Esophagus squamous epithelium (tissue), 5 donors: ENCODE results near the gene RALBP1. TPM values are rescaled to one million over a fixed set of nuclear protein-coding genes. Genes with fewer than 3 reads are reported as not detected.

Experiments used
- DNase-seq: peaks from one replicate; lab custom pipeline; 2025; lab: John Stamatoyannopoulos, UW
- H3K27ac ChIP-seq, 4 donors: fragments of 200-600 bp; sonication (generic); one replicate each; pipeline ENCODE4 v1.5.1; 2016 to 2019; ENCODE audit warnings: mild to moderate bottlenecking in 1 of 4
- H3K27me3 ChIP-seq, 4 donors: fragments of 200-600 bp; sonication (generic); 1 replicate in 3 of 4; 2 replicates in 1 of 4; pipeline versions ENCODE4 v1.5.1 to v1.6.0; 2017 to 2021; ENCODE audit warnings: antibody characterized with exemption in 1 of 4
- H3K36me3 ChIP-seq, 3 donors: fragments of 200-600 bp; sonication (generic); one replicate each; pipeline ENCODE4 v1.5.1; 2016 to 2019
- H3K4me1 ChIP-seq, 3 donors: fragments of 200-600 bp; sonication (generic); one replicate each; pipeline ENCODE4 v1.5.1; 2017 to 2019
- H3K4me3 ChIP-seq, 4 donors: fragments of 200-600 bp; sonication (generic); 1 replicate in 3 of 4; 2 replicates in 1 of 4; pipeline ENCODE4 v1.5.1; 2016 to 2019; ENCODE audit warnings: mild to moderate bottlenecking in 2 of 4, moderate library complexity in 1 of 4
- H3K9me3 ChIP-seq, 3 donors: fragments of 200-600 bp; sonication (generic); one replicate each; pipeline ENCODE4 v1.5.1; 2016 to 2019
- POLR2A ChIP-seq, 4 donors: fragments of 450-650 bp; IDR thresholded peaks; one replicate each; pipeline ENCODE4 v1.6.1; 2017; ENCODE audit warnings: antibody characterized with exemption in 4 of 4, mild to moderate bottlenecking in 4 of 4, moderate library complexity in 3 of 4
- WGBS, 2 donors: methylation state at CpG; one replicate each; pipeline ENCODE4 v1.1.5; 2018; 5-methylcytosine and 5-hydroxymethylcytosine counted together
- intact Hi-C: fragments of 100-400 bp; cut with DNase I; formaldehyde crosslinking; loops from one replicate; pipeline ENCODE4 v1.15.0; 2022
- total RNA-seq, 4 donors: library from RNA; depleted of rRNA; stranded (reverse); fragments of >200 nt; gene quantifications; one replicate each; pipeline ENCODE4 v1.1.0, GENCODE V29; 2016
- TF ChIP-seq, protein P1 (sequence below), 6 experiments: fragments of 450-650 bp in 4 of 6; fragments of 200-600 bp in 2 of 6; sonication (generic) in 2 of 6; IDR thresholded peaks; one replicate each; pipeline ENCODE4 v1.5.1; 2016 to 2019; ENCODE audit warnings: antibody characterized with exemption in 6 of 6, mild to moderate bottlenecking in 4 of 6, moderate library complexity in 4 of 6
- donor health status: DM: yes; HTN: yes; CAD: no.

The RALBP1 gene
- total RNA-seq, 4 donors from 2014 or later = 74.0 to 105 (median 84.1) TPM

GRCh38 chr18:9550429-9550828 is 75.1 kb downstream of the RALBP1 start:
- H3K4me3 ChIP-seq = no peak overlapping the region
- H3K4me1 ChIP-seq = peaks cover 0 to 12% (median 0%) of the 10 kb centered on the region in 3 donors
- intact Hi-C loops = no loop called here
- peaks cover 26 to 100% (median 68%) of the 10 kb centered on the region in 3 donors for H3K36me3 ChIP-seq
- TF ChIP-seq POLR2A (IDR thresholded peaks at IDR 0.05) = no peak
- TF ChIP-seq, protein P1, sequence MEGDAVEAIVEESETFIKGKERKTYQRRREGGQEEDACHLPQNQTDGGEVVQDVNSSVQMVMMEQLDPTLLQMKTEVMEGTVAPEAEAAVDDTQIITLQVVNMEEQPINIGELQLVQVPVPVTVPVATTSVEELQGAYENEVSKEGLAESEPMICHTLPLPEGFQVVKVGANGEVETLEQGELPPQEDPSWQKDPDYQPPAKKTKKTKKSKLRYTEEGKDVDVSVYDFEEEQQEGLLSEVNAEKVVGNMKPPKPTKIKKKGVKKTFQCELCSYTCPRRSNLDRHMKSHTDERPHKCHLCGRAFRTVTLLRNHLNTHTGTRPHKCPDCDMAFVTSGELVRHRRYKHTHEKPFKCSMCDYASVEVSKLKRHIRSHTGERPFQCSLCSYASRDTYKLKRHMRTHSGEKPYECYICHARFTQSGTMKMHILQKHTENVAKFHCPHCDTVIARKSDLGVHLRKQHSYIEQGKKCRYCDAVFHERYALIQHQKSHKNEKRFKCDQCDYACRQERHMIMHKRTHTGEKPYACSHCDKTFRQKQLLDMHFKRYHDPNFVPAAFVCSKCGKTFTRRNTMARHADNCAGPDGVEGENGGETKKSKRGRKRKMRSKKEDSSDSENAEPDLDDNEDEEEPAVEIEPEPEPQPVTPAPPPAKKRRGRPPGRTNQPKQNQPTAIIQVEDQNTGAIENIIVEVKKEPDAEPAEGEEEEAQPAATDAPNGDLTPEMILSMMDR (IDR thresholded peaks at IDR 0.05) = no peak
- H3K27ac ChIP-seq = no peak overlapping the region
- H3K9me3 ChIP-seq = no peaks in the 10 kb centered on the region
- 81 to 90% methylated on average over 4 of the region's 4 CpGs for WGBS, 2 donors
- DNase-seq = no peak
- H3K27me3 ChIP-seq = no peaks in the 10 kb centered on the region

GRCh38 chr18:9552191-9552590 is 76.9 kb downstream of the RALBP1 start:
- Histone ChIP-seq H3K4me3 (no peak overlapping the region), H3K27me3 (no peaks in the 10 kb centered on the region), H3K36me3 (peaks cover 21 to 100% (median 57%) of the 10 kb centered on the region in 3 donors), H3K4me1 (peaks cover 0 to 17% (median 0%) of the 10 kb centered on the region in 3 donors), H3K27ac (no peak overlapping the region), H3K9me3 (no peaks in the 10 kb centered on the region)
- intact Hi-C loops = no loop called here
- no peak for DNase-seq
- TF ChIP-seq POLR2A (IDR thresholded peaks at IDR 0.05) = no peak
- TF ChIP-seq, protein P1 (IDR thresholded peaks at IDR 0.05) = no peak
- WGBS, 2 donors = 94 to 99% methylated on average over 3 of the region's 3 CpGs

- H3K27ac ChIP-seq = no peak overlapping the region
- TF ChIP-seq, protein P1 (IDR thresholded peaks at IDR 0.05) = no peak
- TF ChIP-seq POLR2A (IDR thresholded peaks at IDR 0.05) = no peak
- peaks cover 0 to 21% (median 0%) of the 10 kb centered on the region in 3 donors for H3K4me1 ChIP-seq
- no peaks in the 10 kb centered on the region for H3K9me3 ChIP-seq
- intact Hi-C loops = no loop called here
- H3K36me3 ChIP-seq = peaks cover 17 to 100% (median 53%) of the 10 kb centered on the region in 3 donors
- H3K4me3 ChIP-seq = no peak overlapping the region
- WGBS, 2 donors = 73 to 83% methylated on average over 4 of the region's 4 CpGs
- no peak for DNase-seq
- no peaks in the 10 kb centered on the region for H3K27me3 ChIP-seq
Observed at GRCh38 chr18:9552616-9553015, 77.3 kb downstream of the RALBP1 start.

DNA sequence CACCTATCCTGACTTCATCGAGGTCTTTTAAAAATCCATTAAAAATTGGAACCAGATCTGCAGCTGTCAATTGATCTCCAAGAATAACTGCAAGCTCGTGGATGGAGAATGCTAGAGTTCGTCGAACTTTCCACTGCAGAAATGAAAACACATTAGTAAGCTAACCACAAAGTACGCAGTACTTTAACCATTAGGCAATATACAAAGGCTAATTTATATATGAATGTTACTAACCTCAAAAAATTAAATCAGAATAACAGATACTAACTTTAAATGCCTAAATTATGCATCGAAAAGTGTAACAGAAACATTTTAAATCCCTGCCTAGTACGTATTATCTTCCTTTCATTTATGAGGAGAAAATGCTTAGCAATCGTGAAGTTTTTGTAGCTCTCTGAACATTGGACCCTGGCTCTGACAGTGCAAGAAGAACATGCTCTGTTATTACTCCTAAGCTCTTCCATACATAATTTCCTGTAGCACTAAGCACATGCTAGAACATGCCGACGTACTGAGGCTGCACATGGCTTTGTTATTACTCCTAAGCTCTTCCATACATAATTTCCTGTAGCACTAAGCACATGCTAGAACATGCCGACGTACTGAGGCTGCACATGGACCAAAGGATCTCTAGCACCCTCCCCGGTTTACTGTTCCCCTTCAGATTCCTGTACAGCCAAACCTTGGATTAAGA is 82.1 kb downstream of the RALBP1 start:
- intact Hi-C loops = no loop called here
- DNase-seq = no peak
- Histone ChIP-seq H3K9me3 (no peaks in the 10 kb centered on the region), H3K27me3 (no peaks in the 10 kb centered on the region), H3K4me3 (no peak overlapping the region), H3K27ac (peak overlapping the region in 2 of 4 donors; percentile 17 to 49), H3K36me3 (peaks cover 19 to 100% (median 23%) of the 10 kb centered on the region in 3 donors), H3K4me1 (peaks cover 0 to 42% (median 10%) of the 10 kb centered on the region in 3 donors)
- 34 to 55% methylated on average over 13 of the region's 13 CpGs for WGBS, 2 donors
- TF ChIP-seq, protein P1 (IDR thresholded peaks at IDR 0.05) = no peak
- TF ChIP-seq POLR2A (IDR thresholded peaks at IDR 0.05) = no peak

DNA sequence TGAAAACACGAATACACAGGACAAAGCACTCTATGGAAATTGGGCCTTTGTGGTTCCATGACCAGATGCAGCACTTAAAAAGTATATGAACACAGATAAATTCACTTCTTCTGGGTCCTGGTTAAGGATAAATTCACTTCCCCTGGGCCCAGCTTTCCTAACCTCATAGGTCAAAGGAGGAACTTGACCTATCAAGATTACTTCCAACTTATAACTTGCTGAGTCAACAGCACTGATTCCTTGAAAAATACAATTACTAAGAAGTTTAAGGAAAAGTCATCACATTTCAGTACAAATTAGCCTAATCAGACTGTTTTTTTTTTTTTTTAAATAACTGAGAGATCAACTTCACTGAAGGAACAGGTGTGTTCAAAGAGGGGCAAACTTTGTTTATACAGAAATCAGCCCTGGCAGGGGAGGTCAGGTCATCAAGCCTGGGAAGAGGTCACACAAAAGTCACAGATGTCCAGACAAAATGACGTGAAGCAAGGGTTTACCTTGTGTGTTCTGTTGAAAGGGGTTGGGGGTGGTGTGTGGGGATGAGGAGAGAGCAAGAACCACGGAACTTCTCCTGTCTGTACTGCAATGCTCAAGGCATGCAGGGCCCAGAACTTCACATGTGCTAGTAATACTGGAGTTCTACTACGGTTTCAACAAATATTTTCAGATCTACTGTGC is 83.2 kb downstream of the RALBP1 start:
- peak overlapping the region; percentile 44 to 62 (median 50) for H3K27ac ChIP-seq
- H3K9me3 ChIP-seq = no peaks in the 10 kb centered on the region
- peaks cover 15 to 100% (median 27%) of the 10 kb centered on the region in 3 donors for H3K36me3 ChIP-seq
- intact Hi-C loops = no loop called here
- H3K4me1 ChIP-seq = peaks cover 0 to 49% (median 10%) of the 10 kb centered on the region in 3 donors
- H3K4me3 ChIP-seq = no peak overlapping the region
- TF ChIP-seq, protein P1 (IDR thresholded peaks at IDR 0.05) = no peak
- no peak for TF ChIP-seq POLR2A (IDR thresholded peaks at IDR 0.05)
- DNase-seq = no peak
- no peaks in the 10 kb centered on the region for H3K27me3 ChIP-seq
- WGBS, 2 donors = 50 to 80% methylated on average over 4 of the region's 4 CpGs
